ENCODE measurements around the gene PRKCA. TPM values are rescaled to one million over a fixed set of nuclear protein-coding genes. Genes with fewer than 3 reads are reported as not detected.

Gene PRKCA
- total RNA-seq, 1 experiment from 2014 or later = 29.5 TPM

DNA sequence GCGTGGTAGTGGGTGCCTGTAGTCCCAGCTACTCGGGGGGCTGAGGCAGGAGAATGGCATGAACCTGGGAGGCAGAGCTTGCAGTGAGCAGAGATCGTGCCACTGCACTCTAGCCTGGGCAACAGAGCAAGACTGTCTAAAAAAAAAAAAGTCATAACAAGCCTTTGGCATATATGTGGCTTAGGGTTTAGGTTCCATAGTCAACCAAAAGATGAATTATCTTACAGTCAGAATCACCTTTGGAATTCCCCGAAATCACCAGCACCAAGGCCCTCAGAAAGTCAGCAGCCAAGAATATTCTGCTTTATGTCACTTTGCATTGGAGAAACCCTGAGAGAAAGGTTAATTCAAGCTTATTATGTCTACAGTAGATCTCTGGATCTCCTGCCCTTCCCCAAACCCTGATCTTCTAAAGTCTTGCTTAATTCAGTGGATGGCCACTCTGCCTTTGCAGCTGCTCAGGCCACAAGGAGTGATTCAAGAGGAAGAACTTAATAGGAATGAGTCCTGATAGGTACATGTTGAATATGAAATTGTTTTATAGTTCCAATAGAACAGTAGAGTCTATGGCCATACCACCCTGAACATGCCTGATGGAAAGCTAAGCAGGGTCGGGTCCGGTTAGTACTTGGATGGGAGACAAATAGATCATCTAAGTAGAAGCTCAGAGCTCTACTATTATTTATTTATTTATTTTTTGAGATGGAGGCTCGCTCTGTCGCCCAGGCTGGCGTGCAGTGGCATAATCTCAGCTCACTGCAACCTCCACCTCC, 336.5 kb downstream of the PRKCA start:
- CTCF ChIA-PET = interaction anchor here (1.0 kb wide), 1 partner anchor 35 kb away, joined by 3 read pairs; no protein-coding TSS in a partner anchor

More for the DNA sequence above, 336.5 kb downstream of the PRKCA start:
- H3K36me3 Mint-ChIP-seq = peaks cover 4% of the 10 kb centered on the region; the same call in 1 of the 2 replicates
- no peaks in the 10 kb centered on the region for H3K27me3 Mint-ChIP-seq (ENCODE audit: low read depth)
- POLR2A ChIA-PET = no interaction called here
- DNase-seq (ENCODE audit: low spot score) (no peak), ATAC-seq (no peak)
- H3K4me3 Mint-ChIP-seq = no peak overlapping the region
- TF ChIP-seq FOXP1 (CRISPR knock-in tag; IDR thresholded peaks at IDR 0.05; ENCODE audit: borderline replicate concordance) (no peak), NR3C1 (CRISPR knock-in tag; conservative IDR thresholded peaks at IDR 0.05; ENCODE audit: low read depth) (no peak), ZNF671 (CRISPR knock-in tag; IDR thresholded peaks at IDR 0.05) (no peak), NR1H2 (CRISPR knock-in tag; IDR thresholded peaks at IDR 0.05) (no peak), ZNF281 (CRISPR knock-in tag; IDR thresholded peaks at IDR 0.05) (no peak), PRRX2 (CRISPR knock-in tag; IDR thresholded peaks at IDR 0.05) (no peak), ZNF423 (CRISPR knock-in tag; IDR thresholded peaks at IDR 0.05) (no peak), ZBTB43 (CRISPR knock-in tag; IDR thresholded peaks at IDR 0.05) (no peak), ZNF263 (CRISPR knock-in tag; IDR thresholded peaks at IDR 0.05; ENCODE audit: low read depth) (no peak), ZNF425 (CRISPR knock-in tag; conservative IDR thresholded peaks at IDR 0.05) (no peak), CTCF (IDR thresholded peaks at IDR 0.05) (no peak), ZNF317 (CRISPR knock-in tag; IDR thresholded peaks at IDR 0.05; ENCODE audit: borderline replicate concordance, low read depth) (no peak), NR2C2 (CRISPR knock-in tag; IDR thresholded peaks at IDR 0.05) (no peak), SMAD3 (CRISPR knock-in tag; IDR thresholded peaks at IDR 0.05; ENCODE audit: borderline replicate concordance) (no peak)
- TF ChIP-seq, protein P1, sequence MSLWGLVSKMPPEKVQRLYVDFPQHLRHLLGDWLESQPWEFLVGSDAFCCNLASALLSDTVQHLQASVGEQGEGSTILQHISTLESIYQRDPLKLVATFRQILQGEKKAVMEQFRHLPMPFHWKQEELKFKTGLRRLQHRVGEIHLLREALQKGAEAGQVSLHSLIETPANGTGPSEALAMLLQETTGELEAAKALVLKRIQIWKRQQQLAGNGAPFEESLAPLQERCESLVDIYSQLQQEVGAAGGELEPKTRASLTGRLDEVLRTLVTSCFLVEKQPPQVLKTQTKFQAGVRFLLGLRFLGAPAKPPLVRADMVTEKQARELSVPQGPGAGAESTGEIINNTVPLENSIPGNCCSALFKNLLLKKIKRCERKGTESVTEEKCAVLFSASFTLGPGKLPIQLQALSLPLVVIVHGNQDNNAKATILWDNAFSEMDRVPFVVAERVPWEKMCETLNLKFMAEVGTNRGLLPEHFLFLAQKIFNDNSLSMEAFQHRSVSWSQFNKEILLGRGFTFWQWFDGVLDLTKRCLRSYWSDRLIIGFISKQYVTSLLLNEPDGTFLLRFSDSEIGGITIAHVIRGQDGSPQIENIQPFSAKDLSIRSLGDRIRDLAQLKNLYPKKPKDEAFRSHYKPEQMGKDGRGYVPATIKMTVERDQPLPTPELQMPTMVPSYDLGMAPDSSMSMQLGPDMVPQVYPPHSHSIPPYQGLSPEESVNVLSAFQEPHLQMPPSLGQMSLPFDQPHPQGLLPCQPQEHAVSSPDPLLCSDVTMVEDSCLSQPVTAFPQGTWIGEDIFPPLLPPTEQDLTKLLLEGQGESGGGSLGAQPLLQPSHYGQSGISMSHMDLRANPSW (CRISPR knock-in tag; conservative IDR thresholded peaks at IDR 0.05; ENCODE audit: low read depth) = no peak
- TF ChIP-seq, protein P2, sequence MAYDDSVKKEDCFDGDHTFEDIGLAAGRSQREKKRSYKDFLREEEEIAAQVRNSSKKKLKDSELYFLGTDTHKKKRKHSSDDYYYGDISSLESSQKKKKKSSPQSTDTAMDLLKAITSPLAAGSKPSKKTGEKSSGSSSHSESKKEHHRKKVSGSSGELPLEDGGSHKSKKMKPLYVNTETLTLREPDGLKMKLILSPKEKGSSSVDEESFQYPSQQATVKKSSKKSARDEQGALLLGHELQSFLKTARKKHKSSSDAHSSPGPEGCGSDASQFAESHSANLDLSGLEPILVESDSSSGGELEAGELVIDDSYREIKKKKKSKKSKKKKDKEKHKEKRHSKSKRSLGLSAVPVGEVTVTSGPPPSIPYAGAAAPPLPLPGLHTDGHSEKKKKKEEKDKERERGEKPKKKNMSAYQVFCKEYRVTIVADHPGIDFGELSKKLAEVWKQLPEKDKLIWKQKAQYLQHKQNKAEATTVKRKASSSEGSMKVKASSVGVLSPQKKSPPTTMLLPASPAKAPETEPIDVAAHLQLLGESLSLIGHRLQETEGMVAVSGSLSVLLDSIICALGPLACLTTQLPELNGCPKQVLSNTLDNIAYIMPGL (CRISPR knock-in tag; IDR thresholded peaks at IDR 0.05) = no peak
- TF ChIP-seq, protein P3, sequence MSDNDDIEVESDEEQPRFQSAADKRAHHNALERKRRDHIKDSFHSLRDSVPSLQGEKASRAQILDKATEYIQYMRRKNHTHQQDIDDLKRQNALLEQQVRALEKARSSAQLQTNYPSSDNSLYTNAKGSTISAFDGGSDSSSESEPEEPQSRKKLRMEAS (CRISPR knock-in tag; IDR thresholded peaks at IDR 0.05) = no peak
- H3K4me1 Mint-ChIP-seq = peaks cover 7% of the 10 kb centered on the region
- H3K27ac Mint-ChIP-seq = no peak overlapping the region
- H3K9me3 Mint-ChIP-seq = no peaks in the 10 kb centered on the region

Measured in WTC11 (cell line).